EL (cell line): ENCODE data around the gene RASD1.
"Not testable (repeated sequence)": the region's sequence is repeated elsewhere in the genome, so short reads cannot be mapped to it uniquely, and the experiment has no call there.

Experiments used
- DNase-seq: peaks from one replicate; pipeline ENCODE4 v3.0.0-alpha.2; 2016

Gene RASD1

DNA sequence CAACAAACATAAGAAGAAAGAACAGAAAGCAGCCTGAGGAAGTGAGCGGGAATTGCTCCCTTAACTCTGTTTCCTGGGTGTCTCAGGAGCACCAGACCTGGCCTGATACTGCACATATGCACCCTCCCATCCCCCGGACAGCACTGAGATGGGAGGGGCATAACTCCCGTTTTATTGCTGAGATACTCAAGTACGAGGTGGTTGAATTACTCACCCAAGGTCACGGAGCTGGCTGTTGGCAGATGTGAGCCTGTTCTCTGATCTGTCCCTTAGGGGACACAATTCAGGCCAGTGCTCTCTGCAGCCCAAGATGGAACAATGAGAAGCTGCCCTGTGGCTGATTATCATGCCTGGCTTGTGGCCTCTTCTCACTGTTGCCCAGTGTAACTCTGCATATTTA is 28.5 kb downstream of the RASD1 start:
- peak; percentile 33 for DNase-seq

DNA sequence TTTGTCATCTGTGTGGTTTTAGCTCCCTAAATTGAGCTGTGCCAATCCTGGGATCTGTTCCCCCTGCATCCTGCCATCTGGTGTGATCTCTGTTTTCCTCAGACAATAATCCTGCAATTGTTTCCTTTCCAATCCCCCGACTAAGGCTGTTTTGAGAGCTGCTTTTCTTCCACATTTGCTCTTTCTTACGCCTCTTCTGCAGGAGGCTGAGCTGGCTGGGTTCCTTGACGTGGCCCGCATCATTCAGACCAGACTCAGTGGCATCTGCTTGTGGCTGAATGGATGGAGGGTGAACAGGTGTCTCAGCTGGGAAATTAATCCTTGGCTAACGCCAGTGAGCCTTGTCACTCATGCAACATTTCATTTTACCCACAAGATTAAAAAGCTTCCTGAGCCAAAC is 29.2 kb downstream of the RASD1 start:
- DNase-seq, result no peak

DNA sequence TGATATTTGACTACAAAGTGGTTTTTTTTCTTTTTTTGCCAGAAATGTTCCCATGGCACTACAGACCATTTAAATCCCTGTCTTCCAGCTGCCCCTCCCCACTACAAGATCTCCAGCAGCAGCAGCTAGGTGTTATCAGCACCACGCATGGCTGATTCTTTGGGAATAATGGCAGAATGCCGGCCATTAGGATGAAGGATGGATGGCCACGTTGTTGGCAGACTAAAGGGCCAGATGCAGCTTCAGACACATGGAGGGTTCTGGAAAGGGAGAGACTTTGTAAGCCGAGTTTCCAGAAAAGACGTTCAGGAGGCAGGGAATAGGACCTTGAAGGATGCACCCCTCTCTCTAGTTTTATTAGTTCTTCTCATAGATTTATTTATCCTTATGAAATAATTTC is 29.7 kb downstream of the RASD1 start:
- DNase-seq, result no peak

DNA sequence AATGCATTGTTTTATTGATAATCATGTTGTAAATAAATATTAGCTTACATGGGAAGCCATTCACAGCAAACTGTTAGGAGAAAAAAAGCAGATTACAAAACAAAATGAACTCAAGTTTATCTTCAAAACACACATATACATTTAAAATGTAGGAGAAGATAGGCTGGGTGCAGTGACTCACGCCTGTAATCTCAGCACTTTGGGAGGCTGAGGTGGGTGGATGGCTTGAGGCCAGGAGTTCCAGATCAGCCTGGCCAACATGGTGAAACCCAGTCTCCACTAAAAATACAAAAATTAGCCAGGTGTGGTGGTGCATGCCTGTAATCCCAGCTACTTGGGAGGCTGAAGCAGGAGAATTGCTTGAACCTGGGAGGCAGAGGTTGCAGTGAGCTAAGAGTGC is 30.3 kb downstream of the RASD1 start:
- DNase-seq, result not testable (repeated sequence)

DNA sequence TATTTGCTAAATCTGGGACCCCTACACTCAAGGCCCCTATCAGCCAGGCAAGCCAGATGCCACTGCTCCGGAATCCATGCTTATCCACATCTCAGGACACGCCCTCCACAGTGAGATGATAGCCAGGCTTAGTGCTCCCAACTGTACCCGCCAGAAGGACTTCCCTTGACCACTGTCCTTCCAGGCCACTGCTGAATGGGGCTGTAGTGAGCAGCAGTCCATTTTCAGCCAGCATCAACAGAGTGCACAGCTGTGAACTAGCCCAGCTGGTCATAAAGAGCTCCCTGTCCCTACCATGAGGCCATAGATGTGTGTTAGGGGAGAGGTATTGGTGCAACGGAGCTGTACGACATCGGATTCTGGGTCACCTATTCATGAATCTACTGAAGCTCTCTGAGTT is 32.4 kb downstream of the RASD1 start:
- DNase-seq, result no peak

DNA sequence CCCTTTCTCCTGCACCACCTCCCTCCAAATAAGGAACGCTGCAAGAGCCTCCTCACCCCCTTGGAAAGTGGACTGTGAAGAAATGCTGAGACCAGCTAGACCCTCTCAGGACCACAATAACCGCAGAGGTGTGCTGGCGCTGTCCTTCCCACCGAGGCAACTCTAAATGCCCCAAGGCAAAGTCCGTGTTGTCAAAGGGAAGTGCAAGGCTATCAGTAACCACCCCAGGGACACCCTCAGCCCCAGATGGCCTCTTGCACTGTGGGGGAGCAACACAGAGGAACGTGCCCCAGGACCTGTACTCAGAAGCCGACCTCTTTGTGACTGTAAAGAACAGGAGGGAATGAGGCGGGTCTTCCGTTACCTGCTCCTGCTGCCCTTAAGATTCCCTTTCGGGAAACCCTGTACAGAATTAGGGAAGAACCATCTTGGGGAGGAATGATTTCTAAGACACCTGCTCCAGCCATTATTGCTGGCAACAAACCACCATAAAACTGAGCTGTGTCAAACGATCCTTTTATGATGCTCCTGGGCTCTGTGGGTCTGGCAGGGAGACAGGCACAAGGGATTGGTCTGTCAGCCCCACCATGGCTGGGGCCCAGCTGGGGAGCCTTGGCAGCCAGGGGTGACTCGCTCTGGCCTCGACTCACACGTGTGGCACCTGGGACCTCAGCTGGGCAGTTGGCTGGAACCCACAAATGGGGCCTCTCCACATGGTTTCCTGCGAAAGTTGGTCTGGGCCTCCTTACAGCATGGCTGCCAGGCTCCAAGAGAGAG is 34.0 kb downstream of the RASD1 start:
- DNase-seq, result no peak

DNA sequence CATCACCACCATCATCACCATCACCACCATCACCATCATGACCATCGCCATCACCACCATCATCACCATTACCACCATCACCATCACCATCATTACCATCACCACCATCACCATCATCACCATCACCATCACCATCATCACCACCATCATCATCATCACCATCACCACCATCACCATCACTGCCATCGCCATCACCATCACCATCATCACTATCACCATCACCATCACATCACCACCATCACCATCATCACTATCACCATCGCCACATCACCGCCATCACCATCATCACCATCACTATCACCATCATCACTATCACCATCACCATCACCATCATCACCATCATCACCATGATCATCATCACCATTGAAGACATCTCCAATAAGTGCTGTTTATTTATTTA is 36.2 kb downstream of the RASD1 start:
- DNase-seq, result no peak

DNA sequence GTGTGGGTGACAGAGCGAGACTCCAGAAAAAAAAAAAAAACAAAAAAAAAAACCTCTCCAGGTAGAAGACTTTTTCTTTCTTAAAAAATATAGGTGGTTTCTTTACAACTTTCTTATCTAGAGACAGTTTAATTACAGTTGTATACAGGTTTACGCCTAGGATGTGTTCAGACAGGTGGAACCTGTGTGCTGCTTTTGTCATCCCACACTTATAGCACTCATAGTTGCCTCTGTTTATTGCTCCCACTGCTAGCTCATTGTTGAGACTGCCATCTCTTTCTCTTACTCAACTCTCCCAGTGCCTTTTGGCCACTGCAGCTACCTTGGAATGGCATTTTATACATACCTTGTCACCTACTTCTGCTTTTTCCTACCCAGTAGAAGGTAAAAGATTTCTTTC is 38.5 kb downstream of the RASD1 start:
- DNase-seq, result no peak

DNA sequence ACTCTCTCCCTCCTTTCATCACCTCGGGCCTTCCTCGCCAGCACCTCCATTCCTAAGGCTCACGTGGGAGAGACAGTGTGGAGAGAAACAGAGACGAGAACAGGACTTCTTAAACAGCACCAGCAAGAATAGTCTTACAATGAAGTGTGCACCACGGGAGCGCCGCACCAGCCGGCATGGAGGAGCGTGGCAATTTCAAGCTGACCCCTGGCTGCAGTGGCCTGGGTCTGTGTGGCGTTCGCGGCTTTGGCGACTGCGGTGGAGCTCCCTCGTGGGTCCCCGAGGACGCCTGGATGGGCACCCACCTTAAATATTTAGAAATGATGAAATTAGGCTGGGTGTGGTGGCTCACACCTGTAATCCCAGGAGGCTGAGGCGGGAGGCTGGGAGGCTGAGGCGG is 39.9 kb downstream of the RASD1 start:
- no peak for DNase-seq

DNA sequence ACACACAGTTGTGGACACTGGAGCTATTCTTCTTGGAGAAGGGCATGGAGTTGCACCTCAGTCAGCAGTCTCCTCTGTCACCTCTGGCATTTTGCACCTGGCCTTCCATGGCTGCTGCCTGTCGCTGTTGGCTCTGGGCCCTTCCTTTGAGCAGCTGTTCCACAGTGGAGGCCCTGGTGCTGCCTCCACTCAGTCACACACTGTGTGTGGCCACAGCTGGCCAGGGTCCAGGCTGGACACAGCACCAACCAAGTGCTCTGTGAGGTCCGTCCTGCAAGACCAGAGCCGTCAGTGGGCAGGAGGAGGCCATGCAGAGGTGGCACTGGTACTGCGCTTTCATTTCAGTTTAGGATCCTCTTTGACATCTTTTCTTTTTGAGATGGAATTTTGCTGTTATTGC is 41.0 kb downstream of the RASD1 start:
- no peak for DNase-seq

DNA sequence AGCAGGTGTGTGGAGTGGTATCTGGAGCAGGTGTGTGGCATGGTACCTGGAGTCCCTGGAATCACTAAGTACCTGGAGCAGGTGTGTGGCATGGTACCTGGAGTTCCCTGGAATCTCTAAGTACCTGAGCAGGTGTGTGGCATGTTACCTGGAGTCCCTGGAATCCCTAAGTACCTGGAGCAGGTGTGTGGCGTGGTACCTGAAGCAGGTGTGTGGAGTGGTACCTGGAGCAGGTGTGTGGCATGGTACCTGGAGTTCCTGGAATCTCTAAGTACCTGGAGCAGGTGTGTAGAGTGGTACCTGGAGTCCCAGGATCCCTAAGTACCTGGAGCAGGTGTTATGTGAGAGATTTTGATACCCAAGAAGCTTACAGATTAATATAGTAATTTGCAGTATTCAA is 41.5 kb downstream of the RASD1 start:
- not testable (repeated sequence) for DNase-seq

DNA sequence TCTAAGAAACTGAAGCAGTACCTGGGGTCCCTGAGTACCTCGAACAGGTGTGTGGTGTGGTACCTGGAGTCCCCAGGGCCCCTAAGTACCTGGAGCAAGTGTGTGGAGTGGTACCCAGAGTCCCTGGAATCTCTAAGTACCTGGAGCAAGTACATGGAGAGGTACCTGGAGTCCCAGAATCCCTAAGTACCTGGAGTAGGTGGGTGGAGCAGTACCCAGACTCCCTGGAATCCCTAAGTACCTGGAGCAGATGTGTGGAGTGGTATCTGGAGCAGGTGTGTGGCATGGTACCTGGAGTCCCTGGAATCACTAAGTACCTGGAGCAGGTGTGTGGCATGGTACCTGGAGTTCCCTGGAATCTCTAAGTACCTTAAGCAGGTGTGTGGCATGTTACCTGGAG is 41.9 kb downstream of the RASD1 start:
- no peak for DNase-seq

DNA sequence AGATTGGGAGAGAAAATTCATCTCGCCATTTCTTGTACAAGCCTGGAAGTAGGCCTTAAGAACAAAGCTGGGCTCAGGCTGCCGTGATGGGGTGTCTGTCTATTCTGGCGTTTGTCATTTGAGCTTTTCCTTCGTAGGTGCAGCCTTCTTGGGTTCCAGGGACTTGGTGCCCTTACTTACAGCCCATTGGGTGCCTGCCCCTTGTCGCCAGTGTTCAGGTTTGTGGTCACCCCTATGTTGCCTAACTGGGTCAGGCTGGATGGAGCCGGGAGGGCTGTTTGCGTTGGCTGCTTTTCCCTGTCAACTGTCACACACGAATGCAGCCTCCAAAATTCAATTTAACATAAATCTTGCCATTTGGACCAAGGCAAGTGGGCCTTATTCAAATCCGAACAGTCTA is 43.1 kb downstream of the RASD1 start:
- DNase-seq, result no peak

DNA sequence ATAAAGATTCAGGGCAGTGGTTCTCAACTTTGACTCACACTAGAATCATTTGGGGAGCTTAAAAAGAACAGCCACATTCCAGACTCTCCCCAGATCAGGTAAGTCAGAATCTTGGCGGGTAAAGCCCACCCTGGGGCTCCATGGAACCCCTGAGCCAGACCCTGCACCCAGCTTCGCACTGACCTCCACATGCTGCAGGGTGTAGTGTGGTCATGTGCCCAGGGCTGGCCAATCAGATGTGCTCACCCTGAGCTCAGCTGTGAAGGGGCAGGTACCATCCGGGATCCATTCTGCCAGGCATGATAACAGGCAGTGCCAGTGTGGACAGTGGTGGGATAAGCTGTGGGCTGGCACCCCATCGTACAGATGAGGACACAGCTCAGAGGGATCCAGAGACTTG is 47.5 kb downstream of the RASD1 start:
- no peak for DNase-seq

DNA sequence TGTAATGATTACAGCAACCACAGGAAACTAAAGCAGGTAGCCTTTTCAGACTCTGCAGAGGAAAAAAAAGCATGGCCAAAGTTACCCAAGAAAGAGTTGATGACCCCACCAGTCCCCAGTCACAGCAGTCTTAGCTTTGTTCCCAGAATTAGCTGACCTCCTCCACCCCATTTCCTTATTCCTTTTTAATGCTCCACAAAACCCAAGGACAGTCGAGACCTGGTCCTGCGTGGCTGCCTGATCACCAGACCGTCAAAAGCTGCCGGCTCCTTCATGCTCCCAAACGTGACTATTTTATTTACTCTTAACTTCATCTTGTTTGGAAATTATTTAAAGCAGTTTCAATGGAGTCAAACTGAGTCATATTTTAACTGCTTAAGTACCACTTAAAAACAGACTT is 48.1 kb downstream of the RASD1 start:
- DNase-seq, result no peak

DNA sequence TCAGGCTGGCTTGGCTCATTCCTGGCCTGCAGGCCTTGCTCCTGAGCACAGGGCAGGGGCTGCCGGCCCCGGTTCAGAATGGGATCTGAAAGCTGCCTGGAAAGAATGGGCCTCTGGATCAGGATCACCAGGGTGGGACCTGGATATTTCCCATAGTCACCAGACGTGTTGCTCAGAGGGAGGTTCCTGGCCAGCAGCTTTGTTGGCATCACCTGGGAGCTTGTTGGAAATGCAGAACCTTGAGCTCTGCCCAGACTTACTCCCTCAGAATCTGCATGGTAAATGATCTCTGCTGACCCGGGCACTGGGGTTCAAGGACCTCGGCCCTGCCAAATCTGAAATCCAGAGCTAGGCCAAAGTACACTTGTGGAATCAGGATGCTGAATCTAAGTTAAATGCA is 48.9 kb downstream of the RASD1 start:
- no peak for DNase-seq

DNA sequence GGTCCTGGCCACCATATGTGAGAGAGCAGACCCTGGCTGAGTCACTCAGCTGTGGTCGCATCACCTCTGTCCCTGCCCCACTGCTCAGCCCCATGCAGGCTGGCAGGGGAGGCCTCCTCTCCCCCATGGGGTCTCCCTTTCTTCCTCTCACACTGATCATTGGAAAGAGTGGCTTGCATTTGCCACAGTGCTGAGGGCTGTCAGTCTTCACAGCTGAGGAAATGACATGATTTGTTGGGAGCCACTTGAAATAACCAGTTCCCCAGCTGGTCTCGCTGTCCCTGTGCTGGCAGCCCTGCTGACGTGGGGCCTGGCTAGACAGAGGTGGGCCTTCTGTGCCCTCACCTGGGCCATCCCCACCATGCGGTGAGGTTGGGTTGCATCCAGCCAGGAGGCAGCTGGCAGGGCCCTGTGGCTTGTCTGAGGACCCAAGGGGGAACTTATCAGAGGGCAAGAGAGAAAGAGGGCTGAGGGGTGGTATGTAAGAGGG is 49.5 kb downstream of the RASD1 start:
- DNase-seq, result no peak

DNA sequence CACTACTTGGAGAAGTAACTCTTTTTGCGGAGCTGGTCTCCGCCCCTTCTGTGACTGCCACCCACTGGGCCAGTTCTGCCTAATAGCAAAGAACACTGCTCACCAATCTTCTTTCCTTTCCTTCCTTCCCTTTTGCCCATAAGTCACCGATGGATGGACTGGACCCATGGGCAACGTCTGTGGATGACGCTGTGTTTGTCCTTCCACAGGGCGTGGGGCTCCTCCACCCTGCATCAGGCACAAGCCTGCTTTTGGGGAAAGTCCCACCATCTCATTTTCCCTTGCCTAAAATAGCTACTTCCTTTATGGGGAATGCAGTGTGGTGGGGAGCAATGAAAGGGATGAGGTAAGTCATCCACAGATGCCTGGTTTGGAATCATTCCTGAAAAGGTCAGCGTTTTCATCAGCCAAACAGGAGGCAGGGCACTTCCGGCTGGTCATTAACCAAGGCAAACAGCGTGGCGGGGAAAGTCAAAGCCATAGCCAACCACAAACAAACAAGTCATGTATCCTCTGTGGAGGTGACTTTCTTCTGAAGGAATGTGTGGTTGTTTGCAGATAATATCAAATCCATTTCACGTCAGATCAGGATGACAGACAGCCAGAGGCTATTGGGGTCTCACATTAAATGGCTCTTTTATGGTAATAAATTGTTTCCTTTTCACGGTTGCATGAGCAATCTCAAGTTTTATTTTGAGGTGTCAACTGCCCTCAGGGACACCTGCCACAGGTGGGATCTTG is 50.1 kb downstream of the RASD1 start:
- DNase-seq, result peak; percentile 97

DNA sequence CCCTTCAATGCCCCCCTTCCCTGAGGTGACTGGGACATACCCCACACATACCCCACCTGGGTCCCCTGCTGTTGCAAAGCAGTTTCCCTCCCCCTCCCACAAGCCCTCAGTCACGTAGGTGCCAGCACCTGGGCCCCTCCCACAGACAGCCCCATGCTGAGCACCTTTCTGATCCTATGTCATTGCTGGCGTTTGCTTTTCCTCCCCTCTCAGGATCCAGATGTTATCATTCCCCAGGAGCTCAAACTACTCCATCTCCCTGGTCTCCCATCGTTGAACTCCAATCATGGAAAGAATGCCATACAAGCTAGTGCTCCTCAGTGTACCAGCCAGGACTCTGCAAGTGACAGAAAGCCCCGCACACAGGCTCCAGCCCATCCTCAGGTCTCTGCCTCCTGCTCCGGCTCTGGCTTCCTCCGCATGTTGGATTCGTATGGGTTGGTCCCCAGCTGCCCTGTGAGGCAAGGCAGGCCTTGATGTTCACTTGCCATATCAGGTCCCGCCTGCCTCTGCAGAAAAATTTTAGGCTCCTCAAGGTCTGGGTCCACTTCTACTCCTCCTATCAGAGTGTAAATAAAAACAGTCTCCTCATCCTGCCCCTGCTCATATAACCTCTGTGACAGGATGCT is 50.8 kb downstream of the RASD1 start:
- no peak for DNase-seq
